COLO668 (cell line): ENCODE results near the gene KDM5B.
"Not testable (repeated sequence)": the region's sequence is repeated elsewhere in the genome, so short reads cannot be mapped to it uniquely, and the experiment has no call there.

Source experiments
- DNase-seq: peaks from one replicate; lab custom pipeline; 2025; ENCODE audit not compliant: unreplicated experiment; lab: John Stamatoyannopoulos, UW

The KDM5B gene

DNA sequence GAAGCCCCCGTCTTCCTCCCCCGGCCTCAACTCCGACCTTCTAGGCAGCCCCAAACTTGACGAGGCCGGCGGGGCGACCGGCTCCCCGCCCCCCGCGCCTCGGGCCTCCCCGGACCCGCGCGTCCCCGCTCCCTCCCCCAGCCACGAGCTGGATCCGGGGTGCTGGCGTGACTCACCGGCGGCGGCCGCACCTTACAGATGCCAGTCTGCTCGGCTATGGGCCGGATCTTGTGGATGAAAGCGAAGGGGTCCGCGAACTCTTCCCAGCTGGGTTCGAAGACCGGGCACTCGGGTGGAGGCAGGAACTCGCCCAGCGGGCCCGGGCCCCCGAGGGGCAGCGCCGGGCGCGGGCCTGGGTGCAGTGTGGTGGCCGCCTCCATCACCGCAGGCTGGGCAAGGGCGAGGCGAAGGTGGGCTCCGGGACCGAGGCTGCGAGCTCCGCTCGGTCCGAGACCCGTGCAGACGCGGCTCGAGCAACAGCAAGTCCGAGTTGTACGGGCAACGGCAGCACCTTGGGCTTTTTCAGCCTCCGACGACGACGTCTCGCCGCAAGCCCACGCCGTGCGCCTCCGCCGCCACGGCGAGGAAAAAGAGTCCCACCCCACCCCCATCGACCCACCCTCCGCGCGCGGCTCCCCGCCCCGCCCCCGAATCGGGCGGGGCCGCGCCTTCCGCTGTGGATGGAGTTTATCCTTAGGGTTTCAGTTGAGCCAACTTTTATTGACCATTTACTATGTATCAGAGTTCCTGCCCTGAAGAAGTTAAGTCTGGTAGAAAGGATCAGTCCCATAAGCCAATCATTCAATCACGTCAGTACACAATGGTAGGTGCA, at the start of gene KDM5B:
Gene KDM5B, minus strand, starts transcription at position 496 of the 832 bp plus-strand sequence. Its CDS starts 116 bp downstream, at position 380.
- peak; percentile 70 for DNase-seq

DNA sequence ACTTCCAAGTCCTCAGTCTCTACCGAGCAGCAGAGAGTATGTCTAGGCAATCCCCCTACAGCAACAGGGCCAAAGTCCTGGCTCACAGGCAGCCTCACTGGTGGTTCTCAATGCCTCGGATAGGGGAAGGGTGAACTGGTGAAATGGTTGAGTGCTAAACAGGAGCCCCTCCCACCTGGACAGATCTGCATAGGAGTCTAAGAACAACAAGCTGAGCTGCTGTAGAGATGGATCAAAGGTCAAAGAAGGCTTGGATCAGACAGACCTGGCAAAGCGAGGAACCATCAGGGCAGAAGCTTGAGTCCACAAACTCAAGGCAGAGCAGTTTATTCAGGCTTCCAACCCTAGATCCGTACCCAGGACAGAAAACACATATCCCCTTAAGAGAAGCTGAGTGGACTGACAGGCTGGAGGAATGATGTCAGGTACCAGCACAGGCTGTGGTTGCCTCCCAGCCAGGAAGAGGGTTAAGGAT, 49.0 kb upstream of the KDM5B start:
- DNase-seq, result no peak

DNA sequence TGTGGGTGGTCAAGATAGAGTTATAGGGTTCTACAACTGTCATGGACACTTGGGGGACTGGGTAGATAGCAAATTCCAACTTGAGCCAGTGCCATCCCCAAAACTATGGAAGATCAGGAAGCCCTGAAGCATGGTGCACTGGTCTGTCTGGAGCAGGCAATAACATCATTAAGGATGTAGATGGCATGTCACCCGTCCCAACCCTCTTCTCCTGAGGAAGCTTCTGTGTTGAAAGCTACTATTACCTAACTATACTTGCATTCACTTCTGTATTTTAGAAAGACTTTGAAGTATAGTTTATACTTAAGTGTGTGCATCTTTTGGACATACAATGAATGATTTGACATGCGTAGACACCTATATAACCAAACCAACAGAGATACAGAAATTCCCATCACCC, 47.8 kb upstream of the KDM5B start:
- no peak for DNase-seq

DNA sequence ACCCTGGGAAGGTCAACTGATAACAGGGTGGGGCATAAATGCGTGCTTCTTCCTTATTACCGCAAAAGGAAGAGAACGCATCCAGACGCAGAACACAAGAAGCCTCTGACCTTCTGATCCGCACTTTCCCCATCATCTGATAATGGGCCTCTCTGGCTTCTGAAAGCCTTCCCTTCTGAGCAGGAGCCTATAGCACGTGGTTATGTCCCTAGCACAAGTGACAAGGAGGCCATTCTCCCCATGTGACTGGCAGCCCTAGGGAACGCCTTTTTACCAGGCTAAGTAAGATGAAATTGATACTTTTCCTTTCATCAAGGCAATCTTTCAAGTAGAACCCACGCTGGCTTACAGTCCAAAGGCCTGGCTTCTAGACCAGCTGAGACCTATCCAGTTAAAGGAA, 46.6 kb upstream of the KDM5B start:
- no peak for DNase-seq

DNA sequence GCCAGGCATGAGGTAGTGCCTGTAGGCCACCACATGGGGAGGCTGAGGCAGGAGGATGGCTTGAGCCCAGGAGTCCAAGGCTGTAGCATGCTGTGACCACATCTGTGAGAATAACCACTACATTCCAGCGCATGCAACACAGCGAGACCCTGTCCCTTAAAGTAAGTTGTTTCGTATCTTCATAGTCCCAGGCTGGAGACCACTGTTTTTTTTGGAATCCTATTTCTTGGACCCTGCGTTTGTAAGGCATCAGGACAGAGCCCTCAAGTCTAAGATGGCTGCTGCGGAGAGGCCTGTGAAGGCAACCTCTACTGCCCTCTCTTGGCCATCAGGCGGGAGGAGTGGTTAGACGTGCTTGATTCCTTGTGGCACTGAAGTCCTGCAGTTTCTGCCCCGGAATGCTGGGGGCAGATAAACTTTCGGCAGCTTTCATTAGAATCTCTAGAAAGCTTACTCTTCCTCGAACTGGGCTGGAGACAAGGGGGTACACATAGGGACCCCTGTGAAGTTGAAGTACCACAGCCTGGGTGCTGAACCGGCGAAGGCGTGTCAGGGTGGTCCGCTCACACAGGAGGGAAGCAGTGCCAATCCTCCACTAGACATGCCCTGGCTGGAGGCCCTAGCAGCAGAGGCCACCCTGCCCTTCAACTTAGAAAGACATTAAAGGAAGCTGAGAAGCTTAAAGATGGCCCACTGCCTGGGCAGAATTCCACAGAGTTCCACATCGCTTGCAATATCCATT, 44.1 kb upstream of the KDM5B start:
- peak; percentile 22 for DNase-seq

DNA sequence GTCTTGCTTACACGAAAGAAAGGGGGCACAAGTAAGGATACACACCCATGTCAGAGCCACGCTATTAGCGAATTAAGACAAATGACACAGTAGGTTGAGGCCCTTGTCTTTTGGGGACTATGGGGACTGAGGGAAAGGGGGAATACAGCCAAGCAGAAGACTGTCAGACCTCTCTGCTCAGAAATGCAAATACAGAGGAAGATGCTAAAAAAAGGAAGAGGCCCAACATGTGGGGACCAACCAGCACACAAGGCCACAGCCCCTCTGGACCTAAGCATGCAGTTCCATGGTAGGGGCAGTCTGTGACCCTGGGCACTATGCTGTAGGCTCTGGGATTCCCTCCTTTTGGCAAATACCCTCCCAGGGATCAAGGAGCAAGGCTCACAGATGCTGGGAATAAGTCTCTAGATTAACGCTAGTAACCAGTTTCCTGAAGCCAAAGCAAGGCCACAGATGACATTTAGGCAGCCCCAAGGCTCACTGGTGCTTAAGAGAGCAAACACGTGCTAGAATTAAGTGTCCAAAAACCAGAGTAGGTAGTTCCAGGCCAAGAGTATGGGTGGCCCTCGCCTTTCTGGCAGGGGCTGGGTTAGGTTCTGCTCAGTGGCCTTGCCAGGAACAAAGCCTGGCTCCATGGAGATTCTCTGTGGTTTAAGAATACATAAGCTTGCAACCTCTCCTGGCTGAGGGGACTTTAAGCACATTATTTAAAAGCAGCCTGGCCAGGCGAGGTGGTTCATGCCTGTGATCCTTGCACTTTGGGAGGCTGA, 42.6 kb upstream of the KDM5B start:
- no peak for DNase-seq

DNA sequence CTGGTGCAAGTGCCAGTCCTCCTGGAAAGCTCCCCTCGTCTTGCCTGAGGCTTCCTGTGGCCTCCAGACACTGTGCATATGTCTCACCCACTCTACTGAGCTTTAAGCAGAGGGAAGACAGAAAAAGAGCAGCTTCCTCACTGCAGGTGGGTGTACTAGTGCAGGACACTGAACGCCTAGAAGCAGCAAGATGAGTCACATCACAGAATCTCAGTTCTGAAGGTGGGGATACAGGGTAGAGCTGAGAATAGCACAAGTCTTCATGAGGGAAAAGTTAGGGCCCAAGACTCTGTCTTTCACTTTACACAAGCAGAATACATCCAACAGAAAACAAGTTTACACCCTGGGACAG, 39.9 kb upstream of the KDM5B start:
- no peak for DNase-seq

DNA sequence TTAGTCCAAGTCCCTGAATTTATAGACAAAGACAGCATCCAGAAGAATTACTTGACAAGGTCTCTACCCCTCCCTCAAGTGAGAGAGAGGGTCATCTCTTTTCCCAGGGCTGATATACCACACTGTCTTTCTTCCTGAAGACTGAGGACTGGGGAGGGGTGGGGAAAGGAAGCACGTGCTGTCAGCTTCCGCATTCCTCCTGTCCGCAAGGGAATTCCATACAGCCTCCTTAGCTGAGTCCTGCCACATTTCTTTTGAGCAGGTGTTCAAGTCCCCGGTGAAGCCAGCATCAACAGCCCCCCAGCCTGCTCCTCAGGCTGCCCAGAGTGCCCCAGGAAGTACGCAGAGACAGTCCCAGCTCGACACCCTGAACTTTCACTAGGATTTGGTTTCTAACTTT, 36.7 kb upstream of the KDM5B start:
- DNase-seq, result no peak

DNA sequence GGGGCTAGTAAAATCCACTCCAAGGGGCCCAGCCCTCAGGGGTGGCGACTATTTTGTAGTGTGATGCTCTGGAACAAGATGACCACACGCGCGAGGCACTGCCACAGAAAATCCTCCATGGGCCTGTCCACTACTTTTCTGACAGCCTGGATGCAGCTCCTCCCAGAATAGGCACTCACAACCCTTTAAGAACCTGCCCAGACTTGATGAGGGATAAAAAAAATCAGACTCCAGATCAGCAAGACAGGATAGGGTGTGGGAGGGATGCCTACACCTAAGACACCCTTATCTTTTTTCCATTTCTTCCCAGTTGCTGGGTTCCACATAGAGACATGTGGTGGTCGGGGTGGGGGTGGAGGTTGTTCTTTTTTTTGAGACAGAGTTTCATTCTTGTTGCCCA, 36.0 kb upstream of the KDM5B start:
- DNase-seq, result no peak

DNA sequence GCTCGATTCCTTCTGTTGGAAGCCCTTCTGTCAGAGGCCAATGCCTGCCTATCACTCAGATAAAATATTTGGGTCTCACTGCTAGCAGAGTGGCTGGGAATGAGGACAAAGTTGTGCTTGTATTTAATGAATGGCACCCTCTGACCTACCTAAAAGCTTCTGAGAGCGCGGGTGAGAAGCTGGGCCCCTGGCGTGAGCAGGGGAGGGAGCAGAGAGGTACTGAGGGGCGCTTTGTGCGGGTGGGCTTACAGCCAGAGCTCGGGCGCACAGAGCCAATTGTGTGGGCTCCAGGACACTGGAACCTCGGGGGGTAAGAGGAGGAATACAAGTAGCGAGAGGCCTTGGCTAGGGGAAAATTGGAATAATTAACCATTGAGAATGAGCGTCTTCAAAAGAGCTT, 34.9 kb upstream of the KDM5B start:
- DNase-seq, result no peak

GRCh38 chr1:202837746-202838262, 29.6 kb upstream of the KDM5B start:
- DNase-seq, result no peak

- no peak for DNase-seq
Observed at GRCh38 chr1:202836623-202837403, 28.6 kb upstream of the KDM5B start.

DNA sequence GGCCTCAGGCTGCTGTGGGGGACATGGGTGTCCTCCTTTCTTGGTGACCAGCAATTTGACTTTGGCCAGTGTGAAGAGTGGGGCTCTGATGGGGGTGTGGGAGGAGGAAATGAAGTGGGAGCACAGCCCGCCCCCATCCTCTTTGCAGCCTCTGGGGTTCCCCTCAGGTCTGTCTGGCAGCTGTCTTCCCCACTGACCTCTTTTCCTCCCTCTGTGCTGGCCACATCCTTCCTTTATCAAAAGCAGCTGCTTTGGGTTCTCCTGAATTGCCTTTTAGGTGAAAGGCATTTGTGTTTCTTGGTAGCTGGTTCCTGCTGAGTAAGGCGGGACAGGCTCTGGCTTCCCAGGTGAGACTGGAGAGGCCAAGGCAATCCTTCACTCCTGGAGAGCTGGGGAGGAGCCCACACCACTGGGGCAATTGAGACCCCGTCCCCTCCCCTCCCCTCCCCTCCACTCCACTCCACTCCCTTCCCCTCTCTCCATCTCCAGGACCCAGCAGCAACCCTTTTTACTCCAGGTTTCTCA, 27.4 kb upstream of the KDM5B start:
- no peak for DNase-seq

DNA sequence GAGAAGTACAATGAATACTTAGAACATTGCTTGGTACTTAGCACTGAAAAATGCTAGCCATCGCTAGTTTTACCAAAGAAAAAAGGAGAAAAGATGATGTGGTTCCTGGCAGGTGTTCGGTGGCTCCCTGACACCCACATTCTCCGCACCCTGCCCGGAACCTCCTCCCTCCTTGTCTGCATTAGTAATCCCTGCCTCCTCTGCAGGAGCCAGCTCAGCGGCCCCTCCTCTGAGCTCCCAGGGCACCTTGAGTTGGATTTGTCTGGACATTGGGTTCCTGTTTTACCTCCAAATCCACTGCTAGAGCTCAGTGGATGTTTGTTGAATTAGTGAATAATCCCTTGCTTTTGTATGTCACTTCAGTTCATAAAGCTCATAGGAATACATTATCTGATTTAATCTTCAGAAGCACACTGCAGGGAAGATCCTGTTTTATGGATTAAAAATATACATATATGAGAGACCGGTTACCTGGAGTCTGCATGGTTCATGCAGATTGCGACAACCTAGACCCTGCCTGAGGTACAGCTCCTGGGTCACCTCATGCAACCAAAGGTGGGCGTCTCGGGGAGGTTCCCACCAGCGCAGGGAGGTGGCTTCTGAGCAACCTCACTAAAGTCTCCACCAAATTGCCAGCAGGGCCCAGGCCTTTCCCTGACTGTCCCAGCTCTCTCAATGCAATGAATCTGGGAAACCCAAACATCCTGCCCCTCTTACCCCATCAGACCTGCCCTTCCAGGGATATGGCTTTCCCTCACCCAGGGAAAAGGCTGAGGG, 26.7 kb upstream of the KDM5B start:
- no peak for DNase-seq

DNA sequence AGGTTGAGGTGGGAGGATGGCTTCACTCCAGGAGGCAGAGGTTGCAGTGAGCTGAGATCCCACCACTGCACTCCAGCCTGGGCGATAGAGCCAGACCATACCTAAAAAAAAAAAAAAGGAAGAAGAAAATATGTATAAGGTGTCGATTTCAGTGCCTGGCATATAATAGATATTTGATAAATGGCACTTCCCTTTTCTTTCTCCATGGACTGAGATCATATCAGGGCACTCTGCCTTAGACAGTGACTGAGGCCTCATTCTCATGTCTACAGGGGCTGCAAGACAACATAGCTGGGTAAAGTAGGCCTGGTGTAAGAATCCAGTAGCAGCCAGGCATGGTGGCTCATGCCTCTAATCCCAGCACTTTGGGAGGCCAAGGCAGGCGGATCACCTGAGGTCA, 23.7 kb upstream of the KDM5B start:
- no peak for DNase-seq

GRCh38 chr1:202829223-202829622, 21.0 kb upstream of the KDM5B start:
- not testable (repeated sequence) for DNase-seq

DNA sequence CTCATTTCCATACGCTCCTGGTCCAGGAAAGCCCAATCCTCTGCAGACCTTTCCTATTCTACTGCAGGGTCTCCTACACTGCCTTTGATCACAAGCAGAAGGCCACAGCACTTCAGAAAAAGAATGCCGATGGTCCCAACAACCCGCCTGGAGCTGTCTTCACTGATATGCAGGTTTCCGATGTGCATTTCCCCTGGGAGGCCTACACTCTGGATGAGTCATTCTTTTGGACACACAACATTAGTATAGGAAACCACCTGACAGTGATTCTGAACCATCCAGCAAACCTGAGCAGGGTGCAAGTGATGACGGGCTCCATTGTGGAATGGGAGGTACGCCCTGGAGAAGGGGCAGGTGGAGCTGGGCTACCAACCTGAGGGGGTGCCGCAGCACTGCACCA, 17.5 kb upstream of the KDM5B start:
- no peak for DNase-seq

- no peak for DNase-seq
Observed at GRCh38 chr1:202821467-202821866, 13.2 kb upstream of the KDM5B start.

DNA sequence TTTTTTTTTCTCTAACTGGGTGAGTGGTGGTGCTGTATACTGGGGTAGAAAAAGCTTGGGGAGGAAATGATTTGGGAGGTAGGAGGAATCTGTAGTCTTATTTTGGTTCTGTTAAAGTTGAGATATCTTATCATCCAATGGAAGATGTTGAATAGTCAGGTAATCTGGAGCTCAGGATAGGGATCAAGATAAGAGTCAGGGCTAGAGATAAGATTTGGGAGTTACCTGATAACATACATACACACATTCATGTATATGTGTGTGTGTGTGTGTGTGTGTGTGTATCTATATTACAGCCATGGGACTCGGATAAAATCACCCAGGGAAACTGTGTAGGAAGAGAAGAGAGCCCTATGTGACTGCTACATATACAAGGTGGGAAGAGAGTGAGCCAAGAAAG, 10.6 kb upstream of the KDM5B start:
- no peak for DNase-seq

GRCh38 chr1:202815120-202815519, 6.9 kb upstream of the KDM5B start:
- no peak for DNase-seq
